ENCODE results near the gene AKT1.

DNA sequence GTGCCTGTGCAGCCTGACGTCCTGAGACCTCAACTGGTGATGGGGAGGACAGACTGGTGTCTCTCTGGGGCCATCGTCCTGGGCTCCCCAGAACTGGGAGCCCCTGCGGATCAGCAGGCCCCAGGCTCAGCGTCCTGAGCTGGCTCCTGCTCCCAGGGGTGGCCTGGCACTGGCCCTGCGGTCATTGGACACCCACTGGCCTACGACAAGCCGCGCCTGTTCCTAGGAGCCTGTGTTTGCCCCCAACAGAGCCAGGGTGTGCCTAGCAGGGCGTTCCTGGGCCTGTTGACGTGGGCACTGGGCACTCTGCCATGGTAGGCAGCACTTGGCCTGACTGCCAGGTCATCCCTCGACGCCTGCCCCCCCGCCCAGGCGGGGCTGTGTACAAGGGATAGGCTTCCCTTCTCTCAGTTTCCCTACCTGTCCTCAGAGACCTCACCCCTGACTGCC is 63.2 kb downstream of the AKT1 start:
- TF ChIP-seq, protein P1, sequence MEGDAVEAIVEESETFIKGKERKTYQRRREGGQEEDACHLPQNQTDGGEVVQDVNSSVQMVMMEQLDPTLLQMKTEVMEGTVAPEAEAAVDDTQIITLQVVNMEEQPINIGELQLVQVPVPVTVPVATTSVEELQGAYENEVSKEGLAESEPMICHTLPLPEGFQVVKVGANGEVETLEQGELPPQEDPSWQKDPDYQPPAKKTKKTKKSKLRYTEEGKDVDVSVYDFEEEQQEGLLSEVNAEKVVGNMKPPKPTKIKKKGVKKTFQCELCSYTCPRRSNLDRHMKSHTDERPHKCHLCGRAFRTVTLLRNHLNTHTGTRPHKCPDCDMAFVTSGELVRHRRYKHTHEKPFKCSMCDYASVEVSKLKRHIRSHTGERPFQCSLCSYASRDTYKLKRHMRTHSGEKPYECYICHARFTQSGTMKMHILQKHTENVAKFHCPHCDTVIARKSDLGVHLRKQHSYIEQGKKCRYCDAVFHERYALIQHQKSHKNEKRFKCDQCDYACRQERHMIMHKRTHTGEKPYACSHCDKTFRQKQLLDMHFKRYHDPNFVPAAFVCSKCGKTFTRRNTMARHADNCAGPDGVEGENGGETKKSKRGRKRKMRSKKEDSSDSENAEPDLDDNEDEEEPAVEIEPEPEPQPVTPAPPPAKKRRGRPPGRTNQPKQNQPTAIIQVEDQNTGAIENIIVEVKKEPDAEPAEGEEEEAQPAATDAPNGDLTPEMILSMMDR (IDR thresholded peaks at IDR 0.05; ENCODE audit: low read length): no peak
- TF ChIP-seq EZH2 (optimal IDR thresholded peaks at IDR 0.05; ENCODE audit: low read depth, low read length): no peak
